ENCODE measurements around the gene TAS2R3.
"Not testable (repeated sequence)": the region's sequence is repeated elsewhere in the genome, so short reads cannot be mapped to it uniquely, and the experiment has no call there.

TAS2R3 gene, protein sequence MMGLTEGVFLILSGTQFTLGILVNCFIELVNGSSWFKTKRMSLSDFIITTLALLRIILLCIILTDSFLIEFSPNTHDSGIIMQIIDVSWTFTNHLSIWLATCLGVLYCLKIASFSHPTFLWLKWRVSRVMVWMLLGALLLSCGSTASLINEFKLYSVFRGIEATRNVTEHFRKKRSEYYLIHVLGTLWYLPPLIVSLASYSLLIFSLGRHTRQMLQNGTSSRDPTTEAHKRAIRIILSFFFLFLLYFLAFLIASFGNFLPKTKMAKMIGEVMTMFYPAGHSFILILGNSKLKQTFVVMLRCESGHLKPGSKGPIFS

GRCh38 chr7:141763797-141764196, at the start of gene TAS2R3:
TSS of gene TAS2R3 (plus strand) at chr7:141764097. CDS start at chr7:141764159, 62 bp downstream.
- DNase-seq: no peak

- DNase-seq: no peak
These were observed 49.3 kb upstream of the TAS2R3 start for GRCh38 chr7:141714571-141714970.

GRCh38 chr7:141715018-141715417, 48.9 kb upstream of the TAS2R3 start:
- no peak for DNase-seq

DNA sequence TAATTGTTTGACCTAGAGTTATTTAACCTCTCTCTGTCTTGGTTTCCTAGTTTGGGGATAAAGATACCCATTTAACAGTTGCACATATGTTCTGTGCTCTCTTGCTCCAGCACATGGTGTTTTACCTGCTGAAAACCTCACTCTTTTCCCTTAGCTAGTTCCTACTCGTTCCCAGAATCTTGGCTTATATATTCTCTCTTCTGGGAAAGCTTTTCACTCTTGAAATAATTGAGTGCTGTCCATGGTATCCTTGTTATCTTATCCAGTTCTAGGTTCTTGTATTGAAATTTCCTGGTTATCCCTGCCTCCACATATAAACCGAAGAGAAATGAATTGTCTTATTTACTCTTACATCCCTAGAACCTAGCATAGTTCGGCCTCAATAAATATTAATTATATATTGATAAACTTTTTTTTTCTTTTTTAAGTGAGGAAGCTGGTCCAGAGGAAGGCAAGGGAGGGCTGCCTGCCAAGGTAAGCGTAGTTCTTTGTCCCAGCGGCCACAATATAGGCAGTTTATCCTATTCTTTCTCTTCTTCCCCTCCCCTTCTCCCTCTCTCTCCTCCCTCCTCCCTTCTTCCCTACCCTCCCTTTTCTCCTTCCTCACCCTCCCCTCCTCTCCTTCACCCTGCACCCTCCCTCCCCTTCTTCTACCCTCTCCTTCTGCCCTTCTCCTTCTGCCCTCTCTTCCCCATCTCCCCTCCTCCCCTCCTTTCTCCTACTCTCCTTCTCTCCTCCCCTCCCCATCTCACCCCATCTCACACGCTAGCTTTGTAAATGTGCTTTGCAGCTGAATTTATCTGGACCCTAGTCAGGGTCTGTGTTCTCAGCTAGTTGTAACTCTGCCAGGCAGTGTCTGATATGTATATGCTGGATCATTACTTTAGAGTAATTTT, 47.9 kb upstream of the TAS2R3 start:
- no peak for DNase-seq

DNA sequence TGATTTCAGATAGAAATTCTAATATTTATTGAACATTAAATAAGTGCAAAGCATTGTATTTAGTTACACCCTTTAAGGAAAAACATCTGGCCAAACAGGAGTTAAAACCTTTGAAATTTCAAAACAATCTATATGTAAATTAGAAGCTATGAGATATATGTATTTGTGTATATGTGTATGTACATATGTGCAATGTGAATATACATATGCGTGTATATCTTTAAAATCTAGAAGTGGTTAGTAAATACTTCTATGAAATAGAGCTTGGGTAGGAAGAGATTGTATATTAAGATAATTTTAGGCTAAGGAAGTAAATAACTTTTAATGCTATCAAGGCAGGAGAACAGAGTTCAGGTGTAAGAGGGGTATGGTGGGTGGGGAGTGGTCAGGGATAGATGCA, 46.4 kb upstream of the TAS2R3 start:
- no peak for DNase-seq

DNA sequence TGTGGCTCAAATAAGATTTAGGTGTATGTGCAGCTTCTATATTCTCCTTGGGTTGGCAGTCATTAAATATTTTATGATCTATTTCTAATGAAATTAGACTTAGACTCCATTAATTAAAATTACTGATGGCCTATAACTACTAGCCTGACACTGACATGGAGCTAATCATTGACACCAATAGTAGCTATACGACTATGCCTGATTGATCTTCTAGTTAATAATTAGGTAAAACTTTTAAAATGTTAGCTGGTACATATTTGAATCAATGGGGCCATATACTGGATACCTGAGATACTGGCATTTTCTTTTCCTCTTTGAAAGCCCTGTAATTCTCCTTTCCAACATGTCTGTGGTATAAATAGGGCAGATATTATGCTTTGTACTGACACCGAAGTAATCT, 41.4 kb upstream of the TAS2R3 start:
- no peak for DNase-seq

DNA sequence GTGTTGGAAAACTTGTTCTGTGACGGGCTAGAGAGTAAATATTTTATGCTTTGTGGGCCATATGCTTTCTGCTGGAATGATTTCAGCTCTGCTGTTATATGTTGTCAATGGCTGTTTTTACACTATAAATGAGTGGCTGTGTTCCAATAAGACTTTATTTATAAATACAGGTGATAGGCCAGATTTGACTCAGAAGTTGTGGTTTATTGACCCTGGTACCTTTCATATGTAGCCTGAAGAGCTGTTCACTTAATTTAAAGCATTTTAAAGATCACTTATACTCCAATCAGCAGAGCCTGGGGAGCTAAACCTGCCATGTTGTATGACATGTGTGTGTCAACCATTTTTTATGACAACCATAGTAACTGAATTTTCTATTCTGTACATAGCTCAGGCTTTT, 34.9 kb upstream of the TAS2R3 start:
- DNase-seq: no peak

DNA sequence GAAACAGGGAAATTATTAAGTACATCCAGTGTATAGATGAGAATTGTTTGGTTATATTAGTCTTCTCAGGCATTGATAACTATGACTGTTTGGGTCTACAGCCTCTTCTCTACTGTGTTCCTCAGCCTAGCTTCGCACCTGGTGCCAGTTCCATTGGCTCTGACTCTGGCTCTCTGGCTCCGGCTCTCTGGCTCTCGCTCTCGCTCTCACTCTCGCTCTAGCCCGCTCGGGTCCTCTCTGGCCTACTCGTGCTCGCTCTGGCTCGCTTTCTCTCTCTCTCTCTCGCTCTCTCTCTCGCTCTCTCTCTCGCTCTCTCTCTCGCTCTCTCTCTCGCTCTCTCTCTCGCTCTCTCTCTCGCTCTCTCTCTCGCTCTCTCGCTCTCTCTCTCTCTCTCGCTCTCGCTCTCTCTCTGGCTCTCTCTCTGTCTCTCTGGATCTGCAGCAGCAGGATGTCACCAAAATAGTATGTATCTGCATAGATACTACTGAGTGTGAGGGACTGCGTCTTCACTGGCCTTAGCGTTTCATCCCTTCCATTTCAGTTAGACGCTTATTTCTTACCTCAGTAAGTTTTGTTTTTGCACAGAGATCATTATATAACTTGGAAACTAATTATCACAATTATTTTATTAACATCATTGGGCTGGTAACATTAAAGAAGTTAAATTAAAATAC, 32.3 kb upstream of the TAS2R3 start:
- no peak for DNase-seq

DNA sequence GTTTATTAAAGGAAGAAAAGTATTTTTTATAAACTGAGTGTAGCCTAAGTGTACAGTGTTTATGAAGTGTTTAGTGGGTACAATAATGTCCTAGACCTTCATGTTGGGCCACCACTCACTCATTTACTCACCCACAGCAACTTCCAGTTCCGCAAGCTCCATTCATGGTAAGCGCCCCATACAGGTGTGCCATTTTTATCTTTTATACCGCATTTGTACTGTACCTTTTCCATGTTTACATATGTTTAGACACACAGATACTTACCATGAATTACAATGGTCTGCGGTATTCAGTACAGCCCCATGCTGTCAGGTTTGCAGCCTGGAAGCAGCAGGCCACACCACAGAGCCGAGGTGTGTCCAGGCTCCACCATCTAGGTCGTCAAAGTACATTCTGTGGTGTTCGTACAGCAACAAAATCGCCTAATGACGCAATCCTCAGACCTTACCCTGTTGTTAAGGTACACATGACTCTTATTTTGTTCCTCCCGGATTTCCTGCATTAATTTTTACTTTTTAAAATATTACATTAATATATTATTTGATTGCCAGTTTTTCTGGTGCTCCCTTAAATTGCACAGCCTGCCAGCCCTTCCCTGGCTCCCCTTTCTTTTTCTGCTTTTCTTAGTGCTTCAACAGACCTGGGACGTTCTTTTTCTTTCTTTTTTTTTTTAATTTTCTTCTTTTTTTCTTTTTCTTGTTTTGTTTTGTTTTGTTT, 26.6 kb upstream of the TAS2R3 start:
- peak; percentile 14 for DNase-seq

- peak; percentile 97 for DNase-seq
These were observed 25.9 kb upstream of the TAS2R3 start, which contains the start of gene SSBP1 for GRCh38 chr7:141737836-141738591. TSS of gene SSBP1 (plus strand) at chr7:141738358. CDS start at chr7:141739167, 809 bp downstream.

GRCh38 chr7:141738592-141739013, 25.3 kb upstream of the TAS2R3 start:
- no peak for DNase-seq

- DNase-seq: no peak
These were observed 24.6 kb upstream of the TAS2R3 start for GRCh38 chr7:141739250-141739649.

DNA sequence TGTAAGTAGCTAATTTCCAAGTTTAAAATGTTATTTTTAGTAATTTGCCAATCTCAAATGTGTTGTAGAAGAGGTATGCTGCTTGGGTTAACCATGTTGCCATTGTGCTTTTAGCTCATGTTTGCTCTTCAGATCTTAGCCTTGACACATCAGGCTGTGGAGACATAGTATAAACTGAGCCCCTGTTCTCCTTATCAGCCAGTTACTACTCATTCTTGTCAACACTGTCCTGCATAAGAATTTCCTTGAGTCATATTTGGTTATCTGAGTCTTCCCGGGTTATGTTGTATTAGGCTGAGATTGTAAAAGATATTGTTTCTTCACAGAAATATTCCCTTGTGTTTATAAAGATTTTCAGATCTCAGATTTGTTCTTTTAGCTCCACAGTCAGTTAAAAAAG, 21.7 kb upstream of the TAS2R3 start:
- no peak for DNase-seq

- no peak for DNase-seq
These were observed 19.8 kb upstream of the TAS2R3 start for GRCh38 chr7:141744131-141744530.

- DNase-seq: no peak
These were observed 15.5 kb upstream of the TAS2R3 start for GRCh38 chr7:141748396-141748795.

DNA sequence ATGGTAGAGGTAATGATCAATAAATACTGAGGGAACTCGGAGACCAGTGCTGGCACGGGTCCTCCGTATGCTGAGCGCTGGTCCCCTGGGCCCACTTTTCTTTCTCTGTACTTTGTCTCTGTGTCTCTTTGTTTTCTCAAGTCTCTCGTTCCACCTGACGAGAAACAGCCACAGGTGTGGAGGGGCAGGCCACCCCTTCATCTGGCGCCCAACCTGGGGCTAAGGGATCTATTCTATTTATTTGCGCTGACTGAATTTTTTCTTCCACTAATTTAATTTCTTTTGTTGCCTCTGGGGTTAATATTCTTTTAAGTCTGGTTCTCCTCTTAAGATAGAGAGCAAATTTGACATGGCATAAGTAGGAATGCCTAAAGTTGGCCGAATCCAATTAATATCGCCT, 12.0 kb upstream of the TAS2R3 start:
- DNase-seq: peak; percentile 4

DNA sequence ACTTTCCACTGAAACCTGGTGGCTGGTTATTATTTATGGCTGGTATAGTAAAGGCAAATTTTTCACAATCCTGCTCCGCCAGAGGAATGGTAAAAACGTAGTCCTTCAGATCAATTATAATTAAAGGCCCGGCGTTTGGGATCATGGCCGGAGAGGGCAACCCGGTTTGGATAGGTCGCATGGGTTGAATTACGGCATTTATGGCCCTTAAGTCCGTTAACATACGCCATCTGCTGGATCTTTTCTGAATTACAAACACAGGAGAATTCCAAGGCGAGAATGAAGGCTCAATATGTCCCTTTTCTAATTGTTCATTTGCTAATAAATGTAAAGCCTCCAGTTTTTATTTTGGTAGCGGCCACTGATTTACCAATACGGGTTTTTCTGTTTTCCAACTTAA, 11.3 kb upstream of the TAS2R3 start:
- DNase-seq: peak; percentile 17

DNA sequence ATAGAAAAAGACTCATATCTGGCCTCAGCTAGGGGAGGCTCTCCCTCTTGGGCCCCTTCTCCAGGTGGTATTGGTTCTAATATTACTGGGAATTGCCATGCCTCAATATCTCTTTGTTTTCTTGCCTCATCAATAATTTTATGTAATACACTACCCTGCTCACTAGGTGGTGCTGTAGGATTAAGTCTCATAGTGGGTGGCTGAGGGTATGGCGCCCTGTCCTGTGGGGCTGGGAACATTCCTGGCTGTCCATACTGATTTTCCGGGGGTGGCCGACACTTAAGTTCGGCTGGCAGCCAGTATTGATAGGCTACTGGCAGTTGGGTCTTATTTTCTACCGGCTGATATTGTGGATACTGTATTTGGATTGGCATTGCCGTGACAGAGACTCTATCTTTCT, 9.0 kb upstream of the TAS2R3 start:
- DNase-seq: peak; percentile 73

DNA sequence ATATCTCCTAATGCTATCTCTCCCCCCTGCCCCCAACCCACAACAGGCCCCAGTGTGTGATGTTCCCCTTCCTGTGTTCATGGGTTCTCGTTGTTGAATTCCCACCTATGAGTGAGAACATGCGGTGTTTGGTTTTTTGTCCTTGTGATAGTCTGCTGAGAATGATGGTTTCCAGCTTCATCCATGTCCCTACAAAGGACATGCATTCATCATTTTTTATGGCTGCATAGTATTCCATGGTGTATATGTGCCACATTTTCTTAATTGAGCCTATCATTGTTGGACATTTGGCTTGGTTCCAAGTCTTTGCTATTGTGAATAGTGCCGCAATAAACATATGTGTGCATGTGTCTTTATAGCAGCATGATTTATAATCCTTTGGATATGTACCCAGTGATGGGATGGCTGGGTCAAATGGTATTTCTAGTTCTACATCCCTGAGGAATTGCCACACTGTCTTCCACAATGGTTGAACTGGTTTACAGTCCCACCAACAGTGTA, 6.2 kb downstream of the TAS2R3 start:
- not testable (repeated sequence) for DNase-seq

DNA sequence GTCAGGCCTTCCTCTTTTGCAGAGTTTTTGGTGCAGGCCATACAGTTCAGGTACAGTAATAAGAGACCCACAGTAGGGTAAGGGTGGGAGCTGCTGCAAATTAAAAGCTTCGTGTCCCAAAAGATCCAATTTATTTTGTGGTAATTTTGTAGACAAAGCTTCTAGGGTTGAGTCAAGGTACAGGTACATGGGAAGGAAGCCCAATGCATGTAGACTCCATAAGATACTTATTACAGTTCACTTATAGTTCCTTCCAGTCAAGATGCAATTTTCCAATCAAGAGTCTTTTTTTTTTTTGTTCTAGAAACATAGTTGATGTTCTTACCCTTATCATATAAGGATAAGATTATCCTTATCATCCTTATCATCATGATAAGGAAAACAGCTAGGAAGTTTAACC, 12.5 kb downstream of the TAS2R3 start, which contains the start of gene TAS2R4:
TSS of gene TAS2R4 (plus strand) at position 301 of the 400 bp plus-strand sequence. CDS start 1,815 bp downstream, outside the sequence.
- no peak for DNase-seq

GRCh38 chr7:141785706-141786552, 22.0 kb downstream of the TAS2R3 start:
- peak; percentile 73 for DNase-seq

Data from NCI-H82 (cell line).